Left renal cortex interstitium (tissue), 4 donors: ENCODE results near the gene AQP2. TPM values are rescaled to one million over a fixed set of nuclear protein-coding genes. Genes with fewer than 3 reads are reported as not detected.

ENCODE experiments used
- DNase-seq, 4 donors: peaks; one replicate each; pipeline ENCODE4 v3.0.0-alpha.2; 2013; ENCODE audit warnings: low read depth in 4 of 4, low spot score in 2 of 4, missing footprints in 1 of 4
- polyA plus RNA-seq, 4 donors: library from polyadenylated mRNA; unstranded; fragments of 120-200 nt; gene quantifications; one replicate each; pipeline ENCODE4 v1.2.1, GENCODE V29; 2013; ENCODE audit not compliant: insufficient read length in 4 of 4

AQP2 gene
- polyA plus RNA-seq, 4 donors: 112 to 216 (median 113) TPM

GRCh38 chr12:49954863-49955830 is 4.6 kb downstream of the AQP2 start:
- DNase-seq: no peak

- DNase-seq: no peak
Observed at GRCh38 chr12:49955899-49956662, 5.5 kb downstream of the AQP2 start.

- no peak for DNase-seq
Observed at GRCh38 chr12:49956663-49957569, 6.4 kb downstream of the AQP2 start.

GRCh38 chr12:49957570-49957967 is 7.0 kb downstream of the AQP2 start:
- DNase-seq: no peak

- DNase-seq: no peak
Observed at GRCh38 chr12:49959685-49960473, 9.3 kb downstream of the AQP2 start.

GRCh38 chr12:49960474-49961110 is 10.1 kb downstream of the AQP2 start:
- DNase-seq: no peak

- DNase-seq: no peak
Observed at GRCh38 chr12:49961111-49961922, 10.8 kb downstream of the AQP2 start, which contains the start of gene AQP5. Gene AQP5 (plus strand): TSS chr12:49961872. CDS start chr12:49962018, 146 bp downstream.

GRCh38 chr12:49961993-49962764 is 11.6 kb downstream of the AQP2 start:
- DNase-seq: no peak

- DNase-seq: no peak
Observed at GRCh38 chr12:49962861-49963765, 12.6 kb downstream of the AQP2 start.

GRCh38 chr12:49963976-49964815 is 13.7 kb downstream of the AQP2 start:
- DNase-seq: no peak

- DNase-seq: no peak
Observed at GRCh38 chr12:49964849-49965624, 14.5 kb downstream of the AQP2 start.

- DNase-seq: no peak
Observed at GRCh38 chr12:49965836-49966235, 15.3 kb downstream of the AQP2 start.

GRCh38 chr12:49966511-49967041 is 16.0 kb downstream of the AQP2 start:
- no peak for DNase-seq

GRCh38 chr12:49967042-49967776 is 16.7 kb downstream of the AQP2 start:
- peak; percentile 72 to 83 (median 76) for DNase-seq
